ENCODE data around the gene DAB2IP.

The DAB2IP gene

GRCh38 chr9:121818016-121818661 is 166.7 kb downstream of the DAB2IP start:
- no peak for DNase-seq (ENCODE audit: low spot score)

- DNase-seq (ENCODE audit: low spot score), result no peak
Measured at GRCh38 chr9:121818841-121819427, 167.5 kb downstream of the DAB2IP start.

GRCh38 chr9:121819428-121820231 is 168.2 kb downstream of the DAB2IP start:
- no peak for DNase-seq (ENCODE audit: low spot score)

GRCh38 chr9:121820286-121821005 is 169.0 kb downstream of the DAB2IP start:
- no peak for DNase-seq (ENCODE audit: low spot score)

GRCh38 chr9:121821326-121821725 is 169.9 kb downstream of the DAB2IP start:
- no peak for DNase-seq (ENCODE audit: low spot score)

GRCh38 chr9:121822093-121823085 is 171.0 kb downstream of the DAB2IP start:
- no peak for DNase-seq (ENCODE audit: low spot score)

- no peak for DNase-seq (ENCODE audit: low spot score)
Measured at GRCh38 chr9:121823451-121824169, 172.2 kb downstream of the DAB2IP start.

GRCh38 chr9:121824651-121825030 is 173.2 kb downstream of the DAB2IP start:
- no peak for DNase-seq (ENCODE audit: low spot score)

- no peak for DNase-seq (ENCODE audit: low spot score)
Measured at GRCh38 chr9:121825031-121825691, 173.7 kb downstream of the DAB2IP start.

GRCh38 chr9:121826711-121827110 is 175.3 kb downstream of the DAB2IP start:
- no peak for DNase-seq (ENCODE audit: low spot score)

GRCh38 chr9:121827251-121827967 is 176.0 kb downstream of the DAB2IP start:
- no peak for DNase-seq (ENCODE audit: low spot score)

GRCh38 chr9:121830441-121831140 is 179.2 kb downstream of the DAB2IP start:
- DNase-seq (ENCODE audit: low spot score), result no peak

- no peak for DNase-seq (ENCODE audit: low spot score)
Measured at GRCh38 chr9:121831869-121832268, 180.4 kb downstream of the DAB2IP start.

- DNase-seq (ENCODE audit: low spot score), result no peak
Measured at GRCh38 chr9:121833061-121833460, 181.6 kb downstream of the DAB2IP start.

All from globus pallidus (tissue), 1 donor.